PC-3 (cell line): Measurements from ENCODE around the gene CBX6. TPM values are rescaled to one million over a fixed set of nuclear protein-coding genes. Genes with fewer than 3 reads are reported as not detected.

Experiments
- ATAC-seq: fragments of 200-7000 bp; cut with Tn5 transposase; 2 replicates; pipeline ENCODE4 v1.9.1; 2020; ENCODE audit warnings: mild to moderate bottlenecking, moderate library complexity
- BruUV-seq: library from RNA; stranded (reverse); fragments of 400-500 nt; replicated peaks from 2 replicates; lab custom pipeline; 2021; lab: Mats Ljungman, UMichigan
- CTCF ChIA-PET: fragments of 300-600 bp; sonication (Branson Sonifier 250); formaldehyde crosslinking; loops from one replicate; lab custom pipeline; 2022; ENCODE audit warnings: antibody characterized with exemption; lab: Charles Lee
- POLR2A ChIA-PET: fragments of 300-600 bp; sonication (Branson Sonifier 250); formaldehyde crosslinking; loops from one replicate; lab custom pipeline; 2022; ENCODE audit warnings: antibody characterized with exemption; ENCODE audit not compliant: unreplicated experiment; lab: Charles Lee
- DNase-seq: peaks from one replicate; pipeline ENCODE4 v3.0.0-alpha.2; 2015
- H2AFZ ChIP-seq: fragments of 300-600 bp; sonication (generic); 2 replicates; pipeline ENCODE4 v1.6.0; 2016; ENCODE audit warnings: antibody characterized with exemption, low read length
- H3F3A ChIP-seq: fragments of 300-600 bp; sonication (generic); one replicate; pipeline ENCODE4 v1.6.0; 2017; ENCODE audit warnings: antibody characterized with exemption, low read length, control low read depth, mild to moderate bottlenecking; ENCODE audit not compliant: unreplicated experiment
- H3K27ac ChIP-seq: fragments of 300-600 bp; sonication (generic); 2 replicates; pipeline ENCODE4 v1.5.1; 2016; ENCODE audit warnings: mild to moderate bottlenecking, low read length
- H3K27me3 ChIP-seq: fragments of 300-600 bp; sonication (generic); 2 replicates; pipeline ENCODE4 v1.6.1; 2016; ENCODE audit warnings: low read length, mixed read lengths
- H3K36me3 ChIP-seq: fragments of 300-600 bp; sonication (generic); 2 replicates; pipeline ENCODE4 v1.6.1; 2016; ENCODE audit warnings: low read depth, mixed run types, low read length, mixed read lengths
- H3K4me1 ChIP-seq: fragments of 300-600 bp; sonication (generic); 2 replicates; pipeline ENCODE4 v1.5.1; 2016; ENCODE audit warnings: low read length; ENCODE audit not compliant: insufficient read depth
- H3K4me2 ChIP-seq: fragments of 300-600 bp; sonication (generic); 2 replicates; pipeline ENCODE4 v1.6.0; 2016; ENCODE audit warnings: low read length
- H3K4me3 ChIP-seq: fragments of 300-600 bp; sonication (generic); 2 replicates; pipeline ENCODE4 v1.5.1; 2016; ENCODE audit warnings: mild to moderate bottlenecking, low read length, mixed read lengths
- H3K79me2 ChIP-seq: fragments of 300-600 bp; sonication (generic); 2 replicates; pipeline ENCODE4 v1.6.1; 2017; ENCODE audit warnings: low read length, mixed read lengths
- H3K9ac ChIP-seq: fragments of 300-600 bp; sonication (generic); 2 replicates; pipeline ENCODE4 v1.6.0; 2016; ENCODE audit warnings: mild to moderate bottlenecking, low read length
- H3K9me2 ChIP-seq: fragments of 300-600 bp; sonication (generic); replicated peaks from 2 replicates; pipeline ENCODE4 v1.6.1; 2016; ENCODE audit warnings: mixed run types, low read length, mixed read lengths
- H3K9me3 ChIP-seq: fragments of 300-600 bp; sonication (generic); 2 replicates; pipeline ENCODE4 v1.6.1; 2016; ENCODE audit warnings: low read length, mixed read lengths
- H4K20me1 ChIP-seq: fragments of 300-600 bp; sonication (generic); 2 replicates; pipeline ENCODE4 v1.6.1; 2016; ENCODE audit warnings: low read length, mixed read lengths
- EZH2 ChIP-seq: fragments of 300-600 bp; sonication (generic); IDR thresholded peaks from one replicate; pipeline ENCODE4 v1.6.1; 2017; ENCODE audit warnings: antibody characterized with exemption, mild to moderate bottlenecking, low read length; ENCODE audit not compliant: unreplicated experiment
- EZH2phosphoT487 ChIP-seq: fragments of 300-600 bp; sonication (generic); IDR thresholded peaks from 2 replicates; pipeline ENCODE4 v1.6.1; 2018; ENCODE audit warnings: mild to moderate bottlenecking, antibody characterized with exemption, low read length, borderline replicate concordance
- intact Hi-C: fragments of 100-400 bp; cut with micrococcal nuclease; formaldehyde crosslinking; loops from 2 replicates; pipeline ENCODE4 v1.9.0; 2023
- total RNA-seq: library from RNA; depleted of rRNA; stranded (reverse); fragments of >200 nt; gene quantifications from 2 replicates; pipeline ENCODE4 v1.2.3, GENCODE V29; 2014
- TF ChIP-seq, protein P1 (sequence below): fragments of 300-600 bp; sonication (generic); conservative IDR thresholded peaks from 2 replicates; pipeline ENCODE4 v1.5.1; 2017; ENCODE audit warnings: antibody characterized with exemption, low read depth, mild to moderate bottlenecking, low read length

Gene CBX6
- total RNA-seq, 1 experiment from 2014 or later = 37.5 TPM

DNA sequence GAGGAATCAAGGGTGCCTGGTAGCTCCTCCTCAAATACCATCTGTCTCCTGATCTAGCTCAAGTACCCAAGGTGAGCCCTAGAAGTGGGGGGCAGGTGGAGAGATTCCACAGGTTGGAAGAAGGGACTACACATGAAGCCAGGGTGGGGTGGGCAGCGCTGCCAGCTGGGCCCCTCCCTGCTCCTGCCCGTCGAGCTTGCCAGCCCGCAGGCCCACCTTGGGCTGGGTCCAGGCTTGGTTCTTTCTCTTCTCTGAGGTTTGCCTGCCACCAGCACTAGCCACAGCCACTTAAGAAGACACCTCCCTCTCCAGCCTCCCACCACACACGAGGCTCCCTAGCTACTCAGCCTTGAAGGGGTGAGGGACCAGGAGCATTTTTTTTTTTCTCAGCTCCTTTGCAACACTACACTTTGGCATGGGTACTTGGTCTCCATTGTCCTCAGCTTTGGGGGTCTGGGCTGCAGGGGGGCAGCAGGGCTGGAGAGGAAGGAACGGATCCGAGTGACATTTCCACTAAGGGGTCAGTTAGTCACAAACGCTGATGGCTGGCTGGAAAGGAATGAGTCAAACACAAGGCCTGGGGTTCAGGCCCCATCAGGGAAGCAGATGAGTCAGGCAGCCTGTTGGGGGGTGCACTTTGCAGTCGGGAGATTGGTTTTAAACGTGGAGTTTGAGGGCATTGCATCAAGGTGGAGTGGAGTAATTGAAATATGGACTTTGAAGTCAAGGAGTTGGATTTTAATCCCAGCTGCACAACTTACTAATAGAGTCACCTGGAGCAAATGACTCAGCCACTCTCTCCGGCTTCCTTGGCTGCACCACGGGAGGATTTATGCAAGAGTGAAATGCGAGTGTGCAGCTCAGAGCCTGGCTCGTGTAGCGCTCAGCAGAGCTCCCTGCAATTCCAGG lies 20.8 kb downstream of the CBX6 start:
- 0 out of 2 replicates have a peak overlapping the region, but pooled peaks have one; percentile 11 for H3K4me2 ChIP-seq

DNA sequence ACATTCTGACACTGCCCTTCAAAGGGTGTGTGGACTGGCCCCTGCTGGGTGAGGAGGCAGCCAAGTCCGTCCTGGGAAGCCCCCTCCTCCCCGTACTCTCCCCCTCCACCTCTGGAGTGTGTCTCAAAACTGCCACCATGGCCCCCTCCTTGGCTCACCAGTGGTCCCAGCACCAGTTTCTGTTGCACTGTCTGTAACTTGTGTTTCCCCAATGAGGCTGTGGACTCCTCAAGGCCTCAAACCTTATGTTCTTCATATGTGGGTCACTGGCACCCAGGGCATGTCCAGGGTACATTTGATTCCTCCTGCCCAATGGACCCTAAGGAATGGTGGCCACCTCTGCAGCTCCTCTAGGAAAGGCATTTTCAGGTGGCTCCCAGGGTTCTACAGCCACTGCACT lies 21.6 kb downstream of the CBX6 start:
- Histone ChIP-seq H2AFZ (no peak overlapping the region), H3K79me2 (no peaks in the 10 kb centered on the region), H3K36me3 (no peaks in the 10 kb centered on the region), H3K9ac (no peak overlapping the region), H3K4me2 (no peak overlapping the region), H3K9me2 (no peaks in the 10 kb centered on the region), H3K27ac (no peak overlapping the region), H4K20me1 (no peaks in the 10 kb centered on the region), H3K9me3 (no peaks in the 10 kb centered on the region), H3K4me1 (peaks cover 10% of the 10 kb centered on the region; the same call in 1 of the 2 replicates), H3K27me3 (no peaks in the 10 kb centered on the region), H3K4me3 (no peak overlapping the region), H3F3A (no peaks in the 10 kb centered on the region)
- intact Hi-C loops = no loop called here
- ChIA-PET CTCF (no interaction called here), POLR2A (no interaction called here)
- ATAC-seq (no peak), DNase-seq (no peak)
- no TSS peak for BruUV-seq
- TF ChIP-seq EZH2phosphoT487 = no peak
- TF ChIP-seq, protein P1, sequence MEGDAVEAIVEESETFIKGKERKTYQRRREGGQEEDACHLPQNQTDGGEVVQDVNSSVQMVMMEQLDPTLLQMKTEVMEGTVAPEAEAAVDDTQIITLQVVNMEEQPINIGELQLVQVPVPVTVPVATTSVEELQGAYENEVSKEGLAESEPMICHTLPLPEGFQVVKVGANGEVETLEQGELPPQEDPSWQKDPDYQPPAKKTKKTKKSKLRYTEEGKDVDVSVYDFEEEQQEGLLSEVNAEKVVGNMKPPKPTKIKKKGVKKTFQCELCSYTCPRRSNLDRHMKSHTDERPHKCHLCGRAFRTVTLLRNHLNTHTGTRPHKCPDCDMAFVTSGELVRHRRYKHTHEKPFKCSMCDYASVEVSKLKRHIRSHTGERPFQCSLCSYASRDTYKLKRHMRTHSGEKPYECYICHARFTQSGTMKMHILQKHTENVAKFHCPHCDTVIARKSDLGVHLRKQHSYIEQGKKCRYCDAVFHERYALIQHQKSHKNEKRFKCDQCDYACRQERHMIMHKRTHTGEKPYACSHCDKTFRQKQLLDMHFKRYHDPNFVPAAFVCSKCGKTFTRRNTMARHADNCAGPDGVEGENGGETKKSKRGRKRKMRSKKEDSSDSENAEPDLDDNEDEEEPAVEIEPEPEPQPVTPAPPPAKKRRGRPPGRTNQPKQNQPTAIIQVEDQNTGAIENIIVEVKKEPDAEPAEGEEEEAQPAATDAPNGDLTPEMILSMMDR = no peak
- TF ChIP-seq EZH2 = no peak

More for the DNA sequence above, 20.8 kb downstream of the CBX6 start:
- intact Hi-C loops = no loop called here
- H3K27me3 ChIP-seq = no peaks in the 10 kb centered on the region
- peak; percentile 77 for ATAC-seq
- H2AFZ ChIP-seq = no peak overlapping the region
- H3K36me3 ChIP-seq = no peaks in the 10 kb centered on the region
- ChIA-PET POLR2A (no interaction called here), CTCF (interaction anchor here (1.0 kb wide), 1 partner anchor 82 kb away, joined by 4 read pairs; no protein-coding TSS in a partner anchor)
- TF ChIP-seq EZH2 = no peak
- TF ChIP-seq EZH2phosphoT487 = no peak
- peaks cover 10% of the 10 kb centered on the region; the same call in 1 of the 2 replicates for H3K4me1 ChIP-seq
- no peaks in the 10 kb centered on the region for H3K9me3 ChIP-seq
- no peaks in the 10 kb centered on the region for H3F3A ChIP-seq
- H3K27ac ChIP-seq = no peak overlapping the region
- no peaks in the 10 kb centered on the region for H3K9me2 ChIP-seq
- H4K20me1 ChIP-seq = no peaks in the 10 kb centered on the region
- H3K9ac ChIP-seq = no peak overlapping the region
- no TSS peak for BruUV-seq
- no peaks in the 10 kb centered on the region for H3K79me2 ChIP-seq
- DNase-seq = peak; percentile 56
- no peak overlapping the region for H3K4me3 ChIP-seq

DNA sequence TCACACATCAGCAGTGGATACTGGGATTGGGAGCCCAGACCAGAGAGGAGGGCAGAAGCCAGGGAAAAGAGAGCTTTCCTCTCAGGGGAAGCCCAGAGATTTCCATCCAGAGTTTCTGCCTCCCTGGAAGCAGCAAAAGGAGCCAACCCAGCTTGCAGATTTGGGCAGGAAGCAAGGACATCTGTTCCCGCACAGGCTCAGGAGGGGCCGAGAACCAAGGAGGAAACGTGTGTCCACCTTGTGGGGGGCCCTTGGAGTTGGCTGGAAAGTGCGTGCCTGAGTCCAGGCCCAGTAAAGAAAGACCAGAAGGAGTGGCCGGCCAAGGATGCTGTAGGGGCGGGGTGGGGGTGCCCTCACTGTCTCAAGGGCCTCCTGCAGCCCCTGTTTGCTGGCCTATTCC lies 22.2 kb downstream of the CBX6 start:
- Histone ChIP-seq H3K4me3 (no peak overlapping the region), H3K79me2 (no peaks in the 10 kb centered on the region), H3K4me2 (no peak overlapping the region), H3K9me3 (no peaks in the 10 kb centered on the region), H2AFZ (no peak overlapping the region), H3K9ac (no peak overlapping the region), H3K27ac (no peak overlapping the region), H3K27me3 (no peaks in the 10 kb centered on the region), H3K4me1 (peaks cover 10% of the 10 kb centered on the region; the same call in 1 of the 2 replicates), H3F3A (no peaks in the 10 kb centered on the region), H3K9me2 (no peaks in the 10 kb centered on the region), H4K20me1 (no peaks in the 10 kb centered on the region), H3K36me3 (no peaks in the 10 kb centered on the region)
- TF ChIP-seq EZH2phosphoT487 (no peak), EZH2 (no peak)
- TF ChIP-seq, protein P1 = no peak
- no peak for ATAC-seq
- no peak for DNase-seq
- ChIA-PET POLR2A (no interaction called here), CTCF (no interaction called here)
- no TSS peak for BruUV-seq
- intact Hi-C loops = no loop called here
